SK-N-SH (cell line): ENCODE data around the gene GATAD2B.

ENCODE experiments used
- EP300 ChIP-seq, 2 experiments: IDR thresholded peaks; 2 replicates each; pipeline versions ENCODE4 v1.4.0 to v1.6.1; 2012; ENCODE audit warnings: borderline replicate concordance in 1 of 2, low read depth in 1 of 2, low read length in 1 of 2
- FOXJ3 ChIP-seq: sonication (generic); formaldehyde crosslinking; IDR thresholded peaks from 2 replicates; pipeline ENCODE4 v1.5.1; 2020; ENCODE audit warnings: mild to moderate bottlenecking, missing genetic modification reagents
- GATA2 ChIP-seq: sonication (generic); formaldehyde crosslinking; IDR thresholded peaks from 2 replicates; pipeline ENCODE4 v1.5.0; 2020; ENCODE audit warnings: mild to moderate bottlenecking, missing genetic modification reagents
- RFX5 ChIP-seq: IDR thresholded peaks from 2 replicates; pipeline ENCODE4 v1.6.1; 2012; ENCODE audit warnings: mild to moderate bottlenecking, improper control_type of control experiment, low read length

DNA sequence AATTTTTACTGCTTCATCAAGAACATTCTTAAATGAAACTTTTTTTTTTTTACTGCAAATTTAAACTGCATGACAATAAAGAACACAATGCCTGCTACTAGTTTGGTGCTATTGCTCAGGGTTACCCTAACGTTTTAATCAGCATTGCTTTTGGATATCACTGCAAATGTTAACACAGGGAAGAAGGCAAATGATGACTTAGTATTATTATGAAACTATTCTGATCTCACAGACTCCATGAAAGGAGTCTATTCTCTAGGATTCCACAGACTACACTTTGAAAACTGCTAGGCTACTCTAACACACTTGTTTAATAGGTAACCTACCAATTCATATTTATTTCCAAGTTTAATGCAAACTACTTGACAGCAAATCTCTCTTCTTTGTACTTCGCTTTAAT lies 49.8 kb downstream of the GATAD2B start:
- TF ChIP-seq RFX5 (no peak), EP300 (IDR thresholded peaks at IDR 0.05; ENCODE audit: borderline replicate concordance in 1 of 2, low read depth in 1 of 2, low read length in 1 of 2) (no peak), GATA2 (CRISPR knock-in tag) (no peak), FOXJ3 (CRISPR knock-in tag) (no peak)
